GM19025 (cell line): Measurements from ENCODE around the gene EID1.

ENCODE experiments used
- ATAC-seq: cut with Tn5 transposase; IDR thresholded peaks from one replicate; pipeline ENCODE4 v1.9.1; 2021; ENCODE audit warnings: mild to moderate bottlenecking, low read depth, moderate library complexity; ENCODE audit not compliant: unreplicated experiment

The EID1 gene

DNA sequence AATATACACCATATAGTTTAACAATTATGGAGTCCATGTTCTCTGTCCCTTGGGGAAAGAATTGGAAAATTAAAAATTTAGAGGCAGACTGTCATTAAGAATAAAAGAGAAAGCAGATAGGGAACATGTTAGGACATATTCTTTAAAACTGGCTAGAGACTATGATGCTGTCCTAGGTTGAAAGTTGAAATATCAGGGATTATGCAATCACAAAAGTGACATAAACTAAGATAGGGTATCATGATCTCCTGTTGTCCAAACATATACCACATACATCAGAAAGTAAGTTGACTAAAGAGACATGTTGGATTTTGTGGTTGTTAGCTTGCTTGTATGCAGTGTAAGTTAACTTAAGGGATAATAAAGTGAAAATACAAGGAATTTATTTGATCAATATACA, 9.9 kb upstream of the EID1 start:
- ATAC-seq: no peak

DNA sequence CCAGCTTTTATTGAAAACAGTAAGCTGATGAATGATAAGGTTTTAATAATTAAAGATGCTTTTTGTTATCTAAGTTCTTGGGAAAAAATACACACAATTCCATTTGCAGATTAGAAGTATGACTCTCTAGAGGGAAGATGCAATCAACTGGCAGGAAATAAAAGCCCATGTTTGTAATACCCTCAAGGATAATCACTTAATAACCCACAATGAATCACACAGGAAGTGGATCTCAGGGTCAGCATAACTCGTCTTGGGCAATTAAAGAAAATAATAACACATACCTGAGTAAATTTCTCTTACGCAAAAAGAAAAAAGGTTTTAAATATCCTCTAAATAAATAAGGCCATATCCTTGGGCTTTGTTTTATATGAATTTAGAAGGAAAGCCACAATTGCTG, 9.4 kb upstream of the EID1 start:
- no peak for ATAC-seq

DNA sequence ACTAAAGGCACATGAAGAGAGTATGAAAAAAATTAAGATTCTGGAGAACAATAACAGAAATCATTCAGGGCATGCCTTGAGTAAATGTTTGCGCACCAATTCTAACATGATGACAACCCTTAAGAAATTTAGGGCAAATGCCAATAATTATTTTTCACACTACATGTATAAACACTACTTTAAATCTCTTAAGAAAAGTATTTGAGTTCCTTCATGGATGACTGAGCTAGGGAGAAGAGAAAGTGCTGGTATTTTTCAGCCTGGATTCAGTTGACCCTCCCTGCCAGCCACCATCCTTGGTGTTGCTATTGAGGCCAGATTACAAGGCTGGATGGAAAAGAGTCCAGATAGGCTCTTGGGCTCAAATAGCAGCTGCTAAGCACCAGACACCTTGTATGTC, 8.0 kb upstream of the EID1 start:
- no peak for ATAC-seq

DNA sequence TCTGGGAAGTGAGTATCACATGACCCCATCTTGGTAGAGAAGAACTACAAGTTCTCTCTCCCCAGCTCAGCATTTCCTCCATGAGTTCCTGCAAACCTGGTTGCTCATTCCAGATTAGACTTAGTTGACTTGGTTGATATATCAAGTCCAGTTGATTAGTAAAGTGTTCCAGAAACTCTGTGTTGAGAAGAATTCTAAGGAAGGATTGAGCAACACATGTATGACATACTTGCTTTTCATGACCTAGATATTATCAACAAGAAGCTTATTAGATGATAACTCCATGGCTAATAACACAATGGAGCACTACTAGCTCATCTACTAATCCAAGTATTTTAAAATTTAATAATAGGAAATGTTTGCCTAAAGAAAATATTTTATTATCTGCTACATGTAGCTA, 6.4 kb upstream of the EID1 start:
- no peak for ATAC-seq

DNA sequence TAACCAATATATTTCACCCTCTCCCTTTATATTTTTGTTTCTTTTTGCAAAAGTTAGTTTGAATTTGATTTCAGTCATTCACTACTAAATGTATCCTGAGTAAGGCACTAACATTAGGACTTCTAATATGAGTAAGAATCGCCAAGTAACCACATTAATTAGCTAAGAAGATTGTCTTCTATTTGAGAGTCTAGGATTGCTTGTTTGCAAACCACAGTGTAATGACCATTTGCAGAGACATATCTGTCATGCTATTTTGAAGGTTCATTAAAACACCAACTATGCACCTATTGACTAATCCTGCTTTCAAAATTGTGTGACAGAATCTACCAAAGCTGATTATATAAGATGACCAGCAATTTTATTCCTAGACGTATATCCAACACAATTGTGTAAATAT, 5.3 kb upstream of the EID1 start:
- ATAC-seq: no peak

DNA sequence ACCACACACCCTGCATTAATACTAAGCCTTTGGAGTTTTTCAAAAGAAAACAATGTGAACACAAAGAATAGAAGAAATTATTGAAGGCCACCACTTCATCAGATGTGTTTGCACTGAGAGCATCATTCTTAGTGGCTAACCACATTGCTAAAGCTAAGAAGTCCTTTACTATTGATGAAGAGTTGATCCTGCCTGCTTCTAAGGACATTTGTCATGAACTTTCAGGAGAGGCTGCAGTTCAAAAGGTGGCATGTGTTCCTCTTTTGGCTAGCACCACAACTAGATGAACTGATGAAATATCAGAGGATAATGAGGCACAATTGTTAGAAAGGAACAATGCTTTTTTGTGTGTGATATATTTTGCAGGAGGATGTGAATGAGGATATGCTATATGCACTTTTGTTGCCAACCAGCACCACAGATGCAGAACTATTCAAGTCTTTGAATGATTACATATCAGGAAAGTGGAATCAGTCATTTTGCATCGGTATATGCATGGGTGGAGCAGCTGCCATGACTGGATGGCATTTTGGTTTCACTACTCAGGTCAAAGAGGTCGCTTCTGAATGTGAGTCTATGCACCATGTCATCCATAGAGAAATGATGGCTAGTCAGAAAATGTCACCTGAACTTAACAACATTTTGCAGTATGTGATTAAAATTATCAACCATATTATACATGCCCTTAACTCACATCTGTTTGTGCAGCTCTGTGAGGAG, 2.5 kb upstream of the EID1 start:
- ATAC-seq: no peak

DNA sequence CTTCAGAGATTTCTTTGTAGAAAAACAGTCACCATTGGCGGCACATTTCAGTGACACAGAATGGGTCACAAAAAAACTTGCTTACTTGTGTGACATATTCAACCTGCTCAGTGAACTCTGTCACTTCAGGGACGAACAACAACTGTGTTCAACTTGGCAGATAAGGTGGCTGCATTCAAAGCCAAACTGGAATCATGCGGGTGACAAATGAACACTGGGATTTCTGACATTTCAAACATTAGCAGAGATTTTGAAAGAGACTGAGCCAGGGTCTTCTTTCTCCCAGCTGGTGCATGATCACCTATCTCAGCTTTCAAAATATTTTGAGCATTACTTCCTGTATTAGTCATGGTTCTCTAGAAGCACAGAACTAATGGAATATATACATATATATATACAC, 1.9 kb upstream of the EID1 start:
- ATAC-seq: no peak

DNA sequence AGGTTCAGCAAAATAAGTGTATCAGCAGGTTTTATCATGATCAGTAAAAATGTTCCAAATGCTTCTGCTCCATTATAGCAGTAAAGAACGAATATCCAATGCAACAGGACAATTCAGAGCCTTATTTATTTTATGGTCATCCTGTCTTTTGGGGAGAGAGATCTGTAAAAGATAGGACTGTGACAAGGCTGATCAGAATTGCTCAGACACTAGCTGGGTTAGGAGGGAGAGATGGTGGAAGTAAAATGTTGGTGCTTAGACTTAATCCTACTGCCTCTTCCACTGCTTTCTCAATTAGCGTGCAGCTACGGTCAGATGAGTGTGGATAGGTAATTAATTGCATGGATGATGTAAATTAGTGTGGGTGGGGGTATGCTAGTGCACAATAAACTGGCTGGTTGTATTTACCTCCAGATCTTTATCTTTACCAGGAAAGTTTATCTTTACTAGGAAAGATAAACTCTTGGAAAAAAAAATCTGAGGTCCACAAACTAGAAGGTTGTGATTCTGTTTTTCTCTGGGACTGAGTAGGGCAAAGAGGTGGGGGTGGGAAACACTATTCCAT, 2.2 kb downstream of the EID1 start:
- ATAC-seq: no peak

DNA sequence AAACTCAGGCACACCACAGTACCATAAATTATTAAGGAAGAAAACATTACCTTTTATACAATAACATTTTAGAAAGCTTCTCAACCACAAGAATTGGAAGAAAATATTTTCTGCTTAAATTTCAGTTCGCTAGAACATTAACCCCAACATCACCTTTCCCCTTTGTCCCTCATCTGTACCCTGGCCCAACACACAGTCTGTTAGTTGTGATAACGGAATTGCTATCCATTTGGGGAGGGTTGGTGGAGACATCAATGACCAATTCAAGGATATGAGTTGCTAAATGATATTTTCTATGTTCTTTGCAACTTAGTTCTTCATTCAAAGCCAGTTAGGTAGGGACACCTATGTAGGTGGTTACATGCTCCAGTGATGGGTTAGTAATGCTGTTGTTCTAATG, 5.8 kb downstream of the EID1 start:
- no peak for ATAC-seq

DNA sequence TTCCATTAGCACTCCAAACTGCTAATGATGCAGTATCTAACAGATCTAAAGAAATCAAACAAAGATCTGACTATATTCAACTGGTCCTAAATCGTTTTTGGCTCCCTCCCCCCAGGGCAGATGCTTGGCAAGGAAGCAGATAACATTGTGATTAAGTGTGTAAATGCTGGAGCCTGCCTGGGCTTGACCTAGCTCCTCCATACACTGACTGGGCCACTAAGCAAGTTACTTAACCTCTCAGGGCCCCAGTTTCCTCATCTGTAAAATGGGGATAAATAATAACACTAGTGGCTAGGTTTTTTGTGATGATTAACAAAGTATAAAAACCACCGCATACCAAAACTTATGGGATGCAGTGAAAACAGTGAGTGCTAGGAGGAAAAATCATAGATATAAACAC, 9.2 kb downstream of the EID1 start:
- ATAC-seq: no peak

DNA sequence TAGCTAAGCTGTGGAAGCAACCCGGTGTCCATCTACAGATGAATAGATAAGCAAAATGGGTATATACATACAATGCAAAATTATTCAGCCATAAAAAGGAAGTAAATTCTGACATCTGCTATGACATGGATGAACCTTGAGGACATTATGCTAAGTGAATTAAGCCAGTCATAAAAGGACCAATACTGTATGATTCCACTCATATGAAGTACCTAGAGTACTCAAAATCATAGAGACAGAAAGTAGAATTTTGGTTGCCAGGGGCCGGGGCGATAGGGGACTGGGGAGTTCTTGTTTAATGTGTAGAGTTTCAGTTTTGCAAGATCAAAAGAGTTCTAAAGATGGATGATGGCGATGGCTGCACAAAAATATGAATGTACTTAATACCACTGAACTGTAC, 10.3 kb downstream of the EID1 start:
- no peak for ATAC-seq

DNA sequence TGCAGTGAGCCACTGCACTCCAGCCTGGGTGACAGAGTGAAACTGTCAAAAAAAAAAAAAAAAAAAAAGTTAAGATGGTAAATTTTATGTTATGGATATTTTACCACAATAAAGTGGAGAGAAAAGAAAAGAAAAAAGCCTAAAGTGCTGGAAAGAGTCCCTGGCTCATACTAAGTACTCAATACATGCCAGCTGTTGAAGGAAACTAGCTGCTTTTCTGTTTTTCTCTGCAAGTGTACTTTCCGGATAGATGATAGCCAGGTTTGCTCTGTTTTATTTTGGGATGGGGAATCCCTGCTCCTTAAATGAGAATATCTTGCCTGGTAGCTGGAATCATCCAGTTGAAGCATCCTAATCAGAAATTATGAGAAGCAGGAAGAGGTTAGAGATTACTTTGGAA, 10.9 kb downstream of the EID1 start:
- ATAC-seq: no peak

DNA sequence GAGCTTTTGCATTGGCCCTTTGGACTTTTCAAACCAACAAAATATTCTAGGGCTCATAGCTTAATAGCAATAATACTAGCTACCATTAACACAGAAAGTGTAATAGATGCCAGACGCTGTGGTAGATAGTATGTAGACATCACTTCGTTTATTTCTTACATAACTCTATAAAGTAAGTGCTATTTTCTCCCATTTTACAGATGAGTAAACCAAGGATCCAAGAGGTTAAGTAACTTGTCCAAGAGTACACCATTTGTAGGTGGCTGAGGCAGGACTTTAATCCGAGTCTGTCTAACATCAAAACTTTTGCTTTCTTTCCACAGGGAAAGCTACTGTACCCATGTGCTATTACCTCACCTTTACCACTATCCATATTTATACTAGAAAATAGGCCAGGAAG, 12.0 kb downstream of the EID1 start:
- no peak for ATAC-seq

DNA sequence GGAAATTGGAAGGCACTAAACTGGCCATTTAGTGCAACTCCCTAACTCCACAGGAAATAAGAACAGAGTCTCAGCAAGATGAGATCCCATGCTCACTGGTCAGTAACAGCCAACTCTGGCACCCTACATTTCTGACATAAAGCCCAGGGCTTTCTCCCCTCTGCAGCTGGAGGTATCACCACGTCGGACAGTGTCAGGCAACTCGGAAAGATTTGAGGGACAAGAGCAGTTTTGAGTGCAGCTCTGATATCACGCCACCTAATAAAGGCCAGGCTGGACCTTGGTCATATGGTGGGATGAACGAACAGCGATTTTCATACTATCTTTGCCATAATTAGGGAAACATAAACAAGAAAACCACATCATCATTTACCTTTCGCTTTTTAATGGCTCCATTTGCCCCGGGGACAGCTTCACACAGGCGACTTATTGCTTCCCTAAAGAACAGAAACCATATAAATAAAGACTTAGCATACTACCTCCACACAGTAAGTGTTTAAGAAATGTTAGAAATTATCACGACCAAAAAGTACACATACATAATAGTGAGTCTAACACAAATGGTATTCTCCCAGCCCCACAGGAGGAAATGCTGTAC, 12.5 kb downstream of the EID1 start:
- ATAC-seq: no peak

DNA sequence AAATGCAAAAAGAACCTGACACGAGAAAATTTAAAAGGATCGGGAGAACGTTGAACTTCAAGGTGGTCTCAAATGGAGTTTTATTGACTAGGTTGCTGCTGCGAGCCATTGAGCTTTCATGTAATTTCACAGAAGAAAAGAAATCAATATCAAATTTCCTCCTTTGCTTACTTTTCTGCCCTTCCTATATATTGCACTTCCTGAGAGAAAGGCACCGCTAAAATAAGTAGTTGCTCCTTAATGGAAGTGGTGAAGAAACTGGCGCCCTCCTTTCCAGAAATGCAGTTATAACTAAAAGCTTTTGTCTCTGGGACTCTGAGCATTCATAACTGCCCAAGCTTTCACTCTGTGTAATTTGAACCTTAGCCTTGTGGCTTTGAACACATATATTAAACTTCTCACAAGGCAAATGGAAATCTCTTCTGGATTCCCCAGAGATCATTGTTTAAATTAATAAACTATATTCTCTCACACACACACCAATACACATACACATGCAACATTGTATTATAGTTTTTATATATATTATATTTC, 13.4 kb downstream of the EID1 start:
- no peak for ATAC-seq

DNA sequence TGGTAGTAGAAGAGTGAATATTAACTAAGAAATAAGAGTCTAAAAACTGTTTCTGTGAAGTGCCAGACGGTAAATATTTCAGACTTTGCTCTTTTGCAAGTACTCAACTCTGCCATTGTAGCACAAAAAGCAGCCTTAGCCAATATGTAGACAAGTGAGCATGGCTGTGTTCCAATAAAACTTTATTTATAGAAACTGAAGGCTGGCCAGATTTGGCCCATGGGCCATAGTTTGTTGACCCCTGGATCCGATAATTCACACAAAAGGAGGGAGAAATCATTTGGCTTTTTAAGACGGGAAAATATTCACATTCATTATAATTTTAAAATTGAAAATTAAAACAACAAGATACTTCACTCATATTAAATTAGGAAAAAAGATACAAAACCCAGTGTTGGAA, 15.4 kb downstream of the EID1 start:
- no peak for ATAC-seq

DNA sequence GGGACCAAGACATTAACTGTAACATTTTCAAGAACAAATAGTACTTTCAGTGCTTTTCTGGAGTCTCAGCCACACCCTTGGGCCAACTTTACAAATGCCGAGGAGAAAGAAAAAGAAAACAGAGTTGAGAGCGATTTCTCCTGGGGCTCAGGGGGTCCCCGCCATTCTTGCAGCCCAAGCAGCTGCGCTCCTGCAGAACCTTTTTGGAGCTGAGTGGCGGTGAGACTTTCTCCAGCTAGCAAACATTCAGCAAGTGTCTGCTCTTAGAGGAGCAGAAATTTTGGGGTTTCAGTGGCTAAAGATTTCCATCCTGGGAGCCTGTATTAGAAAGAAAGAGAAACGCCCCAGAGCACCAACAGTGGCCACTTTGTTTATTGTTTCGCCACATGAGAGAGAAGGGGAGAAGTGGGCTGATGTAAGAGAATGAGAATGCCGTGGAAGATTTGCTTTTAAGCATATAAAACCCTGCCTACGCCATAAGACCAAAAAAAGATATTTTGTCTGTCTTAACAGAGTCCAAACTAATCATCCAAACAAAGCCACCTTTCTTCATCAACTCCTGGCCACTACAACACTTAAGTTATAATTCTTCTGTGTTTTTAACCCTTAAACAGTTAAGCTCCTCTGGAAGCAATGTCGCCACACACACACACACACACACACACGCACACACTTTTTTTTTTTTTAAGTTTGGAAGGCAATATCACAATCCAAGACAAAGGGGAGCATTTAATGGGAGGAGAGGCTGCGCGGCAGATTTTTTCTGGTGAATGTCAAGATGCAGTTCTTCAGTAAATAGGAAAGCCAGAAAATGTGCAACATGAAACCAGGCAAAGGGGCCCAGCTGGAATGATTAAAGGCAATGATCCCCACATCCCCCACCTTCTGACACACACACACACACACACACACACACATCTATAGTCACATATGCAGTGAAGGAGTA, 19.2 kb downstream of the EID1 start:
- ATAC-seq: no peak

DNA sequence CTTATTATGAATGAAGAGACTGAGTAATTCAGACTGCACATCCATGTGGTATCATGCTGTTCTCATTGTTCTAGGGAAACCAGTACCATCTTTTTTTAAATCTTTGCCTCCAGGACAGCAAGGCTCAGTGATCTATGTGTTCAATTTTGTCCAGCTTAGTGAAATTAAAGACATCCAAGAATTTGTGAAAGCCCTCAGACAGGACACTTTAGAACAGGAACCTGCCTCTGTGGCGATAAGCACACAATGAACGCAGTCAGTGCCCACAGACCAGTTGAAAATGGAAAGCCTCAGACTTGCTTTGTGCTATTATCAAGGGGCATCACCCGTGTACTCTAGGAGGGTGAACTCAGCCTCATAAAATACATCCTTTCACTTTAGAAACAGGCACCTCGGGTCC, 20.1 kb downstream of the EID1 start:
- ATAC-seq: no peak

DNA sequence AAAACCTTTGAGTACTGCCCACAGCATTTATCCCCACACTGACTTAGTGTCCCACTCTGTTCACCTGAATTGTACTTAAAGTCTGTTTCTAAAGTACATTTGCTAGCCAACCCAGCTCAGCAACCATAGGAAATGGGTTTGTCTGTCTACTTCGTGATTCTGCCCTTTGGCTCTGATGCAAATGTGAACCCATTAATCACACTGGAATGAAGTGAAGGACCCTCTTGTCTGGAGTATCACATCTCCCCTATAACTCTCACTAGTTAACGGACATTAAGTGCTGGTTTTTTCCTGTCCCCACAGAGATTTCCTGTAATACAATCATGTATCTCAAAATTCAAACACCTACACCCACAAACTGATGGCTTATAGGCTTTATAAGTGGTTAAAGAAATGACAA, 20.5 kb downstream of the EID1 start:
- ATAC-seq: no peak

DNA sequence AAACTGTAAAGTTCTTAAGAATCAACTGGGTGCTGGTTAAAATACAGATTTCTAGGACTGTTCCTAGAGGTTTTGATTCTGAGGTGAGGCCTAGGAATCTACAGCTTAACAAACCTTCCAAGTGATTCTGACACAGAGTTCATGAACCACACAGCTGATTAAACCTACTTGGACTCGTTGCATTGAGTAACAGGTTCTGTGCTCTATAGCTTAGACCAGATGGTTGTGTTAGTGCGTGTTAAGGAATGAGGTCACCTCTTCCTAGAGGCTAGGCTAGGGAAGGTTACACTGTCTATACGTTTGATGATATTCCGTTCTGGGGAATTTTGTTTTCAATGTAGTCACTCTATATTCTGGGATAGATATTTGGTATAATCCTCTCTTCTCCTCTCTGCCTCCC, 21.9 kb downstream of the EID1 start:
- ATAC-seq: no peak

DNA sequence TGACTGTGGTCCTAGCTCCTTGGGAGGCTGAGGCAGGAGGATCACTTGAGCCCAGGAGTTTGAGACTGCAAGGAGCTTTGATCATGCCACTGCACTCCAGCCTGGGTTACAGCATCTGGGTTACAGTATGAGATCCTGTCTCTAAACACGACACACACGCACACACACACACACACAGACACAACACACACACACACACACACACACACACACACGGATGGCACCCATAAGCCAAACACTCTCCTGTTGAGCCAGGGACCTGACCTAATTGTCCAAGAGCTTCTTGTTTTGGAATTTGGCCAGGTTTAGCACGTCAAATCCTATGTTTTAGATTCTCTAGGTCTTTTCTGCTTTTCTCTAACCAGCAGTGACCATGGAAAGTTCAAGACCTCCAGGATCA, 26.8 kb downstream of the EID1 start:
- ATAC-seq: no peak
